ENCODE data around the gene RHBDD2. TPM values are rescaled to one million over a fixed set of nuclear protein-coding genes. Genes with fewer than 3 reads are reported as not detected.
"Not testable (repeated sequence)": the region's sequence is repeated elsewhere in the genome, so short reads cannot be mapped to it uniquely, and the experiment has no call there.

Gene RHBDD2
- total and polyA plus RNA-seq, 10 of the 15 experiments (the other 5 are each of a cell fraction or from before 2014, with no cell fraction given) = 3.9 to 39.8 (median 16.9) TPM

DNA sequence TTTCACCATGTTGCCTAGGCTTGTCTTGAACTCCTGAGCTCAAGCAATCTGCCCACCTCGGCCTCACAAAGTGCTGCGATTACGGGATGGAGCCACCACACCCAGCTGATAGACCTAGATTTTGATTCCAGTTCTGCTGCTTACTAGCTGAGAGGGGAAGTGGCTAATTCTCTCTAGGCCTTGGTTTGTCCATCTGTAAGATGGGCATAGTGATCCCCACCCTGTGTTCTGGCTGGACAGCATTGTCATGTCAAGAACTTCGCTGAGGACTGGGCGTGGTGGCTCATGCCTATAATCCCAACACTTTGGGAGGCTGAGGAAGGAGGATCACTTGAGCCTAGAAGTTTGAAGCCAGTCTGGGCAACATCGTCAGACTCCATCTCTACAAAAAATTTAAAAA is 47.9 kb upstream of the RHBDD2 start:
- BruUV-seq (replicated peaks) = no TSS peak
- no peaks in the 10 kb centered on the region for H3K27me3 ChIP-seq (replicated peaks in 1 of 2; ENCODE audit: control insufficient read depth in 2 of 2, insufficient read depth in 2 of 2, low read length in 1 of 2)
- no peak for FAIRE-seq
- no peak overlapping the region for H3K4me3 ChIP-seq
- WGBS (ENCODE audit: insufficient coverage, insufficient replicate concordance, low lambda C conversion rate, missing lambda C conversion rate) = 87% methylated on average over 6 of the region's 6 CpGs
- ChIA-PET SMC1A (ENCODE audit: uncharacterized antibody, unreplicated experiment) (no interaction called here), CTCF (interaction anchor here (1.1 kb wide), 1 partner anchor 35 kb away, joined by 4 read pairs; no protein-coding TSS in a partner anchor), RAD21 (ENCODE audit: unreplicated experiment) (no interaction called here), POLR2A (no interaction called here)
- H3K27ac ChIP-seq (ENCODE audit: control insufficient read depth, insufficient read depth) = no peak overlapping the region
- no peaks in the 10 kb centered on the region for H3K79me2 ChIP-seq (ENCODE audit: control insufficient read depth, insufficient read depth, low read length)
- in situ Hi-C loops (cut with MboI) = no loop called here
- H3K4me1 ChIP-seq (ENCODE audit: control insufficient read depth, insufficient read depth, low read length) = no peaks in the 10 kb centered on the region
- DNase-seq (ENCODE audit: low read depth, low spot score) = no peak
- TF ChIP-seq CHD2 (IDR thresholded peaks at IDR 0.05; ENCODE audit: borderline replicate concordance, low read depth, low read length) (no peak), MTA3 (IDR thresholded peaks at IDR 0.05; ENCODE audit: borderline replicate concordance, low read length) (no peak), FOXM1 (IDR thresholded peaks at IDR 0.05; ENCODE audit: low read depth, low read length) (no peak), GABPA (IDR thresholded peaks at IDR 0.05; ENCODE audit: low read depth) (no peak), KDM1A (IDR thresholded peaks at IDR 0.05; ENCODE audit: borderline replicate concordance) (no peak), ZNF24 (IDR thresholded peaks at IDR 0.05) (no peak), CHD1 (IDR thresholded peaks at IDR 0.05; ENCODE audit: low read depth, low read length) (no peak), KAT2A (conservative IDR thresholded peaks at IDR 0.05; ENCODE audit: control insufficient read depth, low read depth, low read length) (no peak), LARP7 (IDR thresholded peaks at IDR 0.05) (no peak), JUND (IDR thresholded peaks at IDR 0.05; ENCODE audit: low read depth, low read length) (no peak), NKRF (conservative IDR thresholded peaks at IDR 0.05) (no peak), YBX1 (IDR thresholded peaks at IDR 0.05) (no peak), HCFC1 (IDR thresholded peaks at IDR 0.05; ENCODE audit: low read length) (no peak)
- TF ChIP-seq, protein P1, sequence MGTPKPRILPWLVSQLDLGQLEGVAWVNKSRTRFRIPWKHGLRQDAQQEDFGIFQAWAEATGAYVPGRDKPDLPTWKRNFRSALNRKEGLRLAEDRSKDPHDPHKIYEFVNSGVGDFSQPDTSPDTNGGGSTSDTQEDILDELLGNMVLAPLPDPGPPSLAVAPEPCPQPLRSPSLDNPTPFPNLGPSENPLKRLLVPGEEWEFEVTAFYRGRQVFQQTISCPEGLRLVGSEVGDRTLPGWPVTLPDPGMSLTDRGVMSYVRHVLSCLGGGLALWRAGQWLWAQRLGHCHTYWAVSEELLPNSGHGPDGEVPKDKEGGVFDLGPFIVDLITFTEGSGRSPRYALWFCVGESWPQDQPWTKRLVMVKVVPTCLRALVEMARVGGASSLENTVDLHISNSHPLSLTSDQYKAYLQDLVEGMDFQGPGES (IDR thresholded peaks at IDR 0.05) = no peak
- H2AFZ ChIP-seq (ENCODE audit: control insufficient read depth, low read depth, low read length) = no peak overlapping the region
- H3K9me3 ChIP-seq (replicated peaks; ENCODE audit: control insufficient read depth, insufficient read depth, low read length) = no peaks in the 10 kb centered on the region
- intact Hi-C loops (cut with micrococcal nuclease; ENCODE audit: unreplicated experiment) = no loop called here
- H3K4me2 ChIP-seq (ENCODE audit: control insufficient read depth, insufficient read depth) = no peak overlapping the region
- no peaks in the 10 kb centered on the region for H4K20me1 ChIP-seq (ENCODE audit: control insufficient read depth, insufficient read depth)
- no peak overlapping the region for H3K9ac ChIP-seq (ENCODE audit: control insufficient read depth, insufficient read depth, low read length)
- H3K36me3 ChIP-seq (ENCODE audit: control insufficient read depth in 2 of 2, insufficient read depth in 2 of 2, low read length in 1 of 2) = no peaks in the 10 kb centered on the region
- ATAC-seq = no peak

GRCh38 chr7:75833662-75834061 is 45.2 kb upstream of the RHBDD2 start:
- BruUV-seq (replicated peaks); H3K79me2 ChIP-seq (ENCODE audit: control insufficient read depth, insufficient read depth, low read length); SMC1A ChIA-PET (ENCODE audit: uncharacterized antibody, unreplicated experiment); H3K4me1 ChIP-seq (ENCODE audit: control insufficient read depth, insufficient read depth, low read length); H3K27me3 ChIP-seq (replicated peaks in 1 of 2; ENCODE audit: control insufficient read depth in 2 of 2, insufficient read depth in 2 of 2, low read length in 1 of 2); H4K20me1 ChIP-seq (ENCODE audit: control insufficient read depth, insufficient read depth); in situ Hi-C loops (cut with MboI); ATAC-seq; H3K27ac ChIP-seq (ENCODE audit: control insufficient read depth, insufficient read depth); intact Hi-C loops (cut with micrococcal nuclease; ENCODE audit: unreplicated experiment); POLR2A ChIA-PET; H3K4me3 ChIP-seq; FAIRE-seq; H3K9me3 ChIP-seq (replicated peaks; ENCODE audit: control insufficient read depth, insufficient read depth, low read length); CTCF ChIA-PET; DNase-seq (ENCODE audit: low read depth, low spot score); H3K9ac ChIP-seq (ENCODE audit: control insufficient read depth, insufficient read depth, low read length); RAD21 ChIA-PET (ENCODE audit: unreplicated experiment); H2AFZ ChIP-seq (ENCODE audit: control insufficient read depth, low read depth, low read length); H3K36me3 ChIP-seq (ENCODE audit: control insufficient read depth in 2 of 2, insufficient read depth in 2 of 2, low read length in 1 of 2); H3K4me2 ChIP-seq (ENCODE audit: control insufficient read depth, insufficient read depth): not testable (repeated sequence)
- WGBS (ENCODE audit: insufficient coverage, insufficient replicate concordance, low lambda C conversion rate, missing lambda C conversion rate) = 58% methylated on average over 6 of the region's 6 CpGs

All from GM12878 (cell line).